HG03175 (cell line): Measurements from ENCODE around the gene CYCS.

Experiments used
- ATAC-seq: cut with Tn5 transposase; IDR thresholded peaks from one replicate; pipeline ENCODE4 v1.9.1; 2021; ENCODE audit warnings: mild to moderate bottlenecking, moderate library complexity; ENCODE audit not compliant: unreplicated experiment

The CYCS gene

DNA sequence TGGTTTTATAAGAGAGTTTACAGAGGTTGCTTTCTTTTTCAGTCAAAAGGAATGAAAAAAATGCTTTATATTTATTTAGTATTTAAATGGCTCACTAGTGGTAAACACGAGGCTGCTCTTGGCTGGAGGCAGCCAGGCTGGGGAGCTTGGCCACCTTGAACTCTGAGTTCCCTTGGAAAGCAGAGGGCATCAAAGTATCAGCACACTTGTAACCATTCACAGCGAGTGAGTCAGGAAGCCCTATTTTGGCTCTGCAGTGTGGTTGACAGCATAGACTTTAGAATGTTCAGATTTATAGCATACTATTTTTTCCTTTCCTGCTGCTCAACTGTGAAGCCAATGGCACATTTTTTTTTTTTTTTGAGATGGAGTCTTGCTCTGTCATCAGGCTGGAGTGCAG is 51.6 kb downstream of the CYCS start:
- no peak for ATAC-seq
